ENCODE data around the gene GPRC5B.

Gene GPRC5B

GRCh38 chr16:19879241-19879792 is 5.3 kb downstream of the GPRC5B start:
- H3K27ac ChIP-seq (ENCODE audit: low read length): no peak overlapping the region

GRCh38 chr16:19878757-19879156 is 5.9 kb downstream of the GPRC5B start:
- no peak overlapping the region for H3K4me2 ChIP-seq (ENCODE audit: low read depth, low read length)
- no peak overlapping the region for H2AFZ ChIP-seq (ENCODE audit: low read length)
- no peaks in the 10 kb centered on the region for H3K4me1 ChIP-seq (ENCODE audit: low read length)
- no peak overlapping the region for H3K4me3 ChIP-seq (ENCODE audit: low read length)
- no peak for DNase-seq
- H3K9me3 ChIP-seq (replicated peaks; ENCODE audit: insufficient read depth, low read length): no peaks in the 10 kb centered on the region
- H3K27ac ChIP-seq (ENCODE audit: low read length): no peak overlapping the region
- no peak for TF ChIP-seq CTCF (IDR thresholded peaks at IDR 0.05; ENCODE audit: low read length)
- TF ChIP-seq EZH2 (optimal IDR thresholded peaks at IDR 0.05; ENCODE audit: low read depth, low read length): no peak
- no peak for TF ChIP-seq EZH2phosphoT487 (IDR thresholded peaks at IDR 0.05; ENCODE audit: low read length)
- H3K9ac ChIP-seq (ENCODE audit: low read length): no peak overlapping the region
- H3F3A ChIP-seq (ENCODE audit: insufficient read depth, low read length): no peaks in the 10 kb centered on the region
- no peaks in the 10 kb centered on the region for H3K9me2 ChIP-seq (replicated peaks; ENCODE audit: insufficient read depth, low read length)
- H3K36me3 ChIP-seq (replicated peaks; ENCODE audit: insufficient read depth, low read length): no peaks in the 10 kb centered on the region
- H3K27me3 ChIP-seq (replicated peaks; ENCODE audit: insufficient read depth, low read length): peaks cover 12% of the 10 kb centered on the region
- no peaks in the 10 kb centered on the region for H4K20me1 ChIP-seq (ENCODE audit: insufficient read depth, low read length)
- H3K79me2 ChIP-seq (ENCODE audit: low read length): no peaks in the 10 kb centered on the region

More at GRCh38 chr16:19879241-19879792, 5.3 kb downstream of the GPRC5B start:
- H3K9me2 ChIP-seq (replicated peaks; ENCODE audit: insufficient read depth, low read length): no peaks in the 10 kb centered on the region
- no peak for TF ChIP-seq EZH2 (optimal IDR thresholded peaks at IDR 0.05; ENCODE audit: low read depth, low read length)
- no peak for TF ChIP-seq CTCF (IDR thresholded peaks at IDR 0.05; ENCODE audit: low read length)
- no peak for TF ChIP-seq EZH2phosphoT487 (IDR thresholded peaks at IDR 0.05; ENCODE audit: low read length)
- H4K20me1 ChIP-seq (ENCODE audit: insufficient read depth, low read length): no peaks in the 10 kb centered on the region
- no peak overlapping the region for H3K4me2 ChIP-seq (ENCODE audit: low read depth, low read length)
- H3K4me3 ChIP-seq (ENCODE audit: low read length): no peak overlapping the region
- no peaks in the 10 kb centered on the region for H3K79me2 ChIP-seq (ENCODE audit: low read length)
- H3K27me3 ChIP-seq (replicated peaks; ENCODE audit: insufficient read depth, low read length): peaks cover 12% of the 10 kb centered on the region
- H3K36me3 ChIP-seq (replicated peaks; ENCODE audit: insufficient read depth, low read length): no peaks in the 10 kb centered on the region
- no peaks in the 10 kb centered on the region for H3F3A ChIP-seq (ENCODE audit: insufficient read depth, low read length)
- H3K4me1 ChIP-seq (ENCODE audit: low read length): no peaks in the 10 kb centered on the region
- H3K9ac ChIP-seq (ENCODE audit: low read length): no peak overlapping the region
- no peak for DNase-seq
- H2AFZ ChIP-seq (ENCODE audit: low read length): no peak overlapping the region
- H3K9me3 ChIP-seq (replicated peaks; ENCODE audit: insufficient read depth, low read length): no peaks in the 10 kb centered on the region

GRCh38 chr16:19876501-19877059 is 8.1 kb downstream of the GPRC5B start:
- no peaks in the 10 kb centered on the region for H4K20me1 ChIP-seq (ENCODE audit: insufficient read depth, low read length)
- H3F3A ChIP-seq (ENCODE audit: insufficient read depth, low read length): no peaks in the 10 kb centered on the region
- no peak overlapping the region for H2AFZ ChIP-seq (ENCODE audit: low read length)
- H3K4me3 ChIP-seq (ENCODE audit: low read length): no peak overlapping the region
- no peak for DNase-seq
- H3K36me3 ChIP-seq (replicated peaks; ENCODE audit: insufficient read depth, low read length): no peaks in the 10 kb centered on the region
- no peak overlapping the region for H3K4me2 ChIP-seq (ENCODE audit: low read depth, low read length)
- no peaks in the 10 kb centered on the region for H3K4me1 ChIP-seq (ENCODE audit: low read length)
- H3K9me3 ChIP-seq (replicated peaks; ENCODE audit: insufficient read depth, low read length): no peaks in the 10 kb centered on the region
- H3K79me2 ChIP-seq (ENCODE audit: low read length): no peaks in the 10 kb centered on the region
- TF ChIP-seq EZH2 (optimal IDR thresholded peaks at IDR 0.05; ENCODE audit: low read depth, low read length) (no peak), EZH2phosphoT487 (IDR thresholded peaks at IDR 0.05; ENCODE audit: low read length) (no peak), CTCF (IDR thresholded peaks at IDR 0.05; ENCODE audit: low read length) (no peak)
- no peaks in the 10 kb centered on the region for H3K27me3 ChIP-seq (replicated peaks; ENCODE audit: insufficient read depth, low read length)
- H3K9ac ChIP-seq (ENCODE audit: low read length): no peak overlapping the region
- H3K9me2 ChIP-seq (replicated peaks; ENCODE audit: insufficient read depth, low read length): no peaks in the 10 kb centered on the region
- H3K27ac ChIP-seq (ENCODE audit: low read length): no peak overlapping the region
